LNCaP clone FGC (cell line): ENCODE measurements around the gene TNIK.

Experiments used
- DNase-seq: peaks from one replicate; pipeline ENCODE4 v3.0.0-alpha.2; 2011; ENCODE audit warnings: low read depth
- H3K4me3 ChIP-seq: 2 replicates; pipeline ENCODE4 v1.5.1; 2011; ENCODE audit warnings: mild to moderate bottlenecking, low read depth, low read length, control low read depth
- TF ChIP-seq, protein P1 (sequence below): IDR thresholded peaks from 2 replicates; pipeline ENCODE4 v1.5.1; 2012; ENCODE audit warnings: mild to moderate bottlenecking; ENCODE audit not compliant: control insufficient read depth, insufficient read depth; ENCODE audit errors: extremely low read depth

The TNIK gene

GRCh38 chr3:171133796-171134569 is 326.2 kb downstream of the TNIK start:
- no peak overlapping the region for H3K4me3 ChIP-seq
- TF ChIP-seq, protein P1, sequence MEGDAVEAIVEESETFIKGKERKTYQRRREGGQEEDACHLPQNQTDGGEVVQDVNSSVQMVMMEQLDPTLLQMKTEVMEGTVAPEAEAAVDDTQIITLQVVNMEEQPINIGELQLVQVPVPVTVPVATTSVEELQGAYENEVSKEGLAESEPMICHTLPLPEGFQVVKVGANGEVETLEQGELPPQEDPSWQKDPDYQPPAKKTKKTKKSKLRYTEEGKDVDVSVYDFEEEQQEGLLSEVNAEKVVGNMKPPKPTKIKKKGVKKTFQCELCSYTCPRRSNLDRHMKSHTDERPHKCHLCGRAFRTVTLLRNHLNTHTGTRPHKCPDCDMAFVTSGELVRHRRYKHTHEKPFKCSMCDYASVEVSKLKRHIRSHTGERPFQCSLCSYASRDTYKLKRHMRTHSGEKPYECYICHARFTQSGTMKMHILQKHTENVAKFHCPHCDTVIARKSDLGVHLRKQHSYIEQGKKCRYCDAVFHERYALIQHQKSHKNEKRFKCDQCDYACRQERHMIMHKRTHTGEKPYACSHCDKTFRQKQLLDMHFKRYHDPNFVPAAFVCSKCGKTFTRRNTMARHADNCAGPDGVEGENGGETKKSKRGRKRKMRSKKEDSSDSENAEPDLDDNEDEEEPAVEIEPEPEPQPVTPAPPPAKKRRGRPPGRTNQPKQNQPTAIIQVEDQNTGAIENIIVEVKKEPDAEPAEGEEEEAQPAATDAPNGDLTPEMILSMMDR: no peak
- DNase-seq: no peak

- H3K4me3 ChIP-seq: no peak overlapping the region
- TF ChIP-seq, protein P1: no peak
- no peak for DNase-seq
These were observed 326.9 kb downstream of the TNIK start for GRCh38 chr3:171133337-171133736.

DNA sequence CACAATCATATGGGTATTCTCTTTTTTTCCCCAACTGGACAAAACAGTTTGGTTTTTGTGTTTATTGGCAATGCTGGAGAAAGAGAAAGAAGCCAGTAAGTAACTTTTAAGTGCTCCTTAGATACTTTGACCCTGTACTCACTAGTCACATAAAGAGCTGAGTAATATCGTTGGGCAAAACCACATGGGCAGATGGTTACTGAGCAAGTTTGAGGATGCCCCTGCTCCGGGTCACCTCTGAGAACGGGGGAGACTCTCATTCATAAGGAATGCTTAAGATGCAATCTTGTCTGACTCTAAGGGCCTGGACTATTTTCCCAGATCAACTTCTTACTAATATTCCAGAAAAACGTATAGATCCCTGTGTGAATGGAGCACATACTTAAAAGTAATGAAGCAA is 327.3 kb downstream of the TNIK start:
- no peak overlapping the region for H3K4me3 ChIP-seq
- TF ChIP-seq, protein P1: no peak
- no peak for DNase-seq

DNA sequence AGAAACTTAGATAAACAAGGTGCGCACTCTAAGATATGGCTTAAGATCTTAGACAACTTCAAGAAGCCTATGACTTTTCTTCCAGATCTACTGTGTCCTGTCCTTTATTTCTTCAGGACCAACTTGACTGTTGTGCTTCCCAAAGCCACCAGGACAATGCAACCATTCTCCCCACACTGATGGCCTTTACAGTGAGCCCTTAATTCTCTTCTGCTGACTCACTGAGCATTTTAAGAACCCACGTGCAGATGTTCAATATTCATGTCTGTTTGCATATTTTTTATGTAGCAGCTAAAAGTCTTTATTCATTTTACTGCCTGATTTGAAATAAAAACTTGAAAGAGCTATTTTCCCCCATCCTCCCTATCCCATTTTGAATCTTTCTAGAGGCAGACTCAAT is 330.4 kb downstream of the TNIK start:
- no peak for DNase-seq
- H3K4me3 ChIP-seq: no peak overlapping the region
- TF ChIP-seq, protein P1: no peak

DNA sequence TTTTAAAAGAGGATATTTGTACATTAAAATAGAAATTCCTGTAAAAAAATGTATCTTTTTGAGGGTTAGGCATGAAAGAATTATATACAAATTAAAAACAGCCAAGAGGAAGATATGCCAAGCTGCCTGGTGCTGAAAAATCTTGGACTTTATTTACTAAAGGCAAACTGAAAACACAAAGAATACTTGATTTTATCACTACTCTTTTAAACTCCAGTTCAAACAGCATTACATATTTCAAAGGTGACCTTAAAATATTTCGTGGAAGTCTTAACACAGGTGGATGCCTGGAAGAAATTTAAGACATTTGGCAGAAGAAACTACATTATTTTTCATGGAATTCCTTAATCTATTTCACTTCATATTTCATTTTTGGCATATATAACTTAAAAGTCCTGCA is 332.6 kb downstream of the TNIK start:
- TF ChIP-seq, protein P1: no peak
- H3K4me3 ChIP-seq: no peak overlapping the region
- DNase-seq: no peak

DNA sequence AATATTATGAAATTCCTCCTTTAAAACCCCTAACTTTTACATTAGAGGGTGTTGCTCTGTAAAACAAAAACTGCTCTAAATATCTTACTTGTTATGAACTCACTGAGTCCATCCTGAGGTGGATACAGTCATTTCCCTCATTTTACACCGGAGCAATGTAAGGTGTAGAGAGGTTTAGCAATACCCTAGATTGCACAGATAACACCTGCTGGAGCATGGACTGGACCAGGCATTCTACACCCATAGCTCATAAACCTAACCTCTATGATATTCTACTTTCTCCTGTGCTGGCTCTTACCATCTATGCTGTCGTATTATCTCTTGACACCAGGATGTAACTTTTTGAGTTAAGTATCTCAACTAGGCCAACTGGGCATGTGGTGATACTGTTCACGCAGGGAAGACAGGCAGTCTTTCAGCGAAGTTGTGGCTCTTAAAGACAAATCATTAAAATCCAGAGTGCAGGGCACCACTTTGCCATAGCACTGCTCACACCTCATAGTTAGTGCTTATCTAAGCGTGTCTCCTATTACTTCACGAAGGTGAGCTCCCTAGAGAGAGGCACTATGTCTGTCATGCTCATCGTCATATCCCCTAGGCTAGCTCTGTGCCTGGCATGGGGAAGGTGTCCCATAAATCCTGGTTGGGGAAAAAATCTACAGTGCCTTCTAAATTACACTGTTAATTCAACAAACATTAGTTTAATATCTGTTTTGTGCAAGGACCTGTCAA is 333.6 kb downstream of the TNIK start:
- DNase-seq: no peak
- H3K4me3 ChIP-seq: no peak overlapping the region
- TF ChIP-seq, protein P1: no peak

GRCh38 chr3:171125010-171125409 is 335.2 kb downstream of the TNIK start:
- DNase-seq: no peak
- H3K4me3 ChIP-seq: no peak overlapping the region
- TF ChIP-seq, protein P1: no peak
